ENCODE measurements around the gene CFAP300.

Gene CFAP300

GRCh38 chr11:102120437-102120973, 73.3 kb downstream of the CFAP300 start:
- TF ChIP-seq CTCF (conservative IDR thresholded peaks at IDR 0.05; ENCODE audit: low read depth, low read length) = no peak
- DNase-seq (ENCODE audit: low read depth) = no peak
- no peak overlapping the region for H3K4me3 ChIP-seq (ENCODE audit: low read length)

- TF ChIP-seq CTCF (conservative IDR thresholded peaks at IDR 0.05; ENCODE audit: low read depth, low read length) = no peak
- no peak overlapping the region for H3K4me3 ChIP-seq (ENCODE audit: low read length)
- DNase-seq (ENCODE audit: low read depth) = no peak
These were observed 74.1 kb downstream of the CFAP300 start for GRCh38 chr11:102121329-102121728.
